Stimulated activated CD4-positive, alpha-beta T cell treated with anti-CD3 and anti-CD28 coated beads, Interleukin-4, amount 100 ng/mL, for 48 hours (primary cell): ENCODE measurements around the gene IMPA2.
"Not testable (repeated sequence)": the region's sequence is repeated elsewhere in the genome, so short reads cannot be mapped to it uniquely, and the experiment has no call there.

Source experiments
- DNase-seq, 2 donors: peaks; one replicate each; pipeline ENCODE4 v3.0.0-alpha.2; 2020; ENCODE audit warnings: low read depth in 2 of 2

The IMPA2 gene

DNA sequence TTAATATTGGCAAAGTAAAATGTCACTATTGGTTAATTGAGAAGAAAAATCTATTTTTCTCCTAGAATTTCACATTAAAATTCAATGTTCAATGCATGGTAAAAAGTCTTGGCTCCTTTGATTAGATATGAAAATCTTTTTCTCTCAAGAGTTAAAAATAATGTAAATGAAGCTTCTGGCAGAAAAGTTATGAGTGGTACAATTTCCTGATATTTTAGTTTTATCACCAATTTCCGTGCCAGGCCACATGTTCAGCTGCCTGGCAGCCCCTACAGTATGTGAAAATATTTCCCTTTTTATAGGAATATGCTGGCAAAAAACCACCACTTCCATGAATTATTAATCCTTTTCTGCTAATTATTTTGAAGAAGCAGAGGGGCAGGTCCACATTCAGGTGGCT, 89.8 kb downstream of the IMPA2 start:
- not testable (repeated sequence) for DNase-seq

GRCh38 chr18:12072996-12073395, 91.7 kb downstream of the IMPA2 start:
- DNase-seq = no peak

- DNase-seq = no peak
These were observed 93.4 kb downstream of the IMPA2 start for GRCh38 chr18:12074736-12075135.

DNA sequence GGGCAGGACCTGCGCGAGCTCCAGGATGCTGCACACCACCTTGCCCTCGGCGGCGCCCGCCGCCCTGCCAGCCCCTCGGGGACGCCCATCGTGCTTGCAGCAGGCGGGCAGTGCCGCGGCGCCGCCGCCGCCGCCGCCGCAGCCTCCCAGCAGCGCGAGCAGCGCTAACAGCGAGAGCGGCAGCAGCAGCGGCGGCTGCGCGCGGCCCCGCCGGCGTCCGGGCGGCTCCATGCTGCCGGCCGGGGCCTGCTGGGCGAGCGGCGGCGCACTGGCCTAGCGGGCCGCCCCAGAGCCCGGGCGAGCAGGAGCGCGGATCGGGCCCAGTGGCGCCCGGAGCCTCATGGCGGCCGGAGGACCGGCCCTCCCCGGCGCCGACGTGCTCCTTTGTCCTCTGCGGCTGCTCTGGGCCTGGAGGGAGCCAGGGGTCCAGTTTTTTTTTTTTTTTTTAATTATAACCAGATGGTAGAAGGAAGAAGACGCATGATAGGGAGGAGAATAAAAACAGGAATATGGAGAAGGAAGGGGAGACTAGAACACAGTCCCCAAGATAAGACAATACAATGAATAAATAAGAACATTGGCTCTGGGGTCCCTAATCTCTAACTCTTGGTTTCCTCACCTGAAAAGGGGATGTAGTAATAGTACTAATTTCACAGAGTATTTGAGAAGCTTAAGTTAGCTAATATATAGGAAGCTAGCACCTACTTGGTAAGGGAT, 95.3 kb downstream of the IMPA2 start:
- no peak for DNase-seq

DNA sequence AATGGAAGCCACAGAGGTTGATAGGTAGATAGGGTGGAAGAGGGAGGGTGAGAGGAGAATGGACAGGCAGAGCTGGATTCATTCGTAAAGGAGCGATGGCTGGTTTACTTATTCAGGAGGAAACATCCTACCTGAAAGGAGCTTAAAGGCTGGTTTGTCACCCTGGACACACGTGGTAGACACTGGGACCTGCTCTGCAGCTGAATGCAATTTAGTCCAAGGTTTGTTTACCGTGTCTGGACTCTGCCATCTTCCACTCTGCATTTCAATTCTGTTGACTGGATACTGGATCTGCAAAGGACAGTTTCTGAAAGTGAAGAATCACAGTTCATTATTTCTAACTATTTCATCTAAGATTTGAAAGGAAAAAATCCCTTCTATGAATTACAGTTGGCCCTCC, 96.7 kb downstream of the IMPA2 start:
- DNase-seq = not testable (repeated sequence)

DNA sequence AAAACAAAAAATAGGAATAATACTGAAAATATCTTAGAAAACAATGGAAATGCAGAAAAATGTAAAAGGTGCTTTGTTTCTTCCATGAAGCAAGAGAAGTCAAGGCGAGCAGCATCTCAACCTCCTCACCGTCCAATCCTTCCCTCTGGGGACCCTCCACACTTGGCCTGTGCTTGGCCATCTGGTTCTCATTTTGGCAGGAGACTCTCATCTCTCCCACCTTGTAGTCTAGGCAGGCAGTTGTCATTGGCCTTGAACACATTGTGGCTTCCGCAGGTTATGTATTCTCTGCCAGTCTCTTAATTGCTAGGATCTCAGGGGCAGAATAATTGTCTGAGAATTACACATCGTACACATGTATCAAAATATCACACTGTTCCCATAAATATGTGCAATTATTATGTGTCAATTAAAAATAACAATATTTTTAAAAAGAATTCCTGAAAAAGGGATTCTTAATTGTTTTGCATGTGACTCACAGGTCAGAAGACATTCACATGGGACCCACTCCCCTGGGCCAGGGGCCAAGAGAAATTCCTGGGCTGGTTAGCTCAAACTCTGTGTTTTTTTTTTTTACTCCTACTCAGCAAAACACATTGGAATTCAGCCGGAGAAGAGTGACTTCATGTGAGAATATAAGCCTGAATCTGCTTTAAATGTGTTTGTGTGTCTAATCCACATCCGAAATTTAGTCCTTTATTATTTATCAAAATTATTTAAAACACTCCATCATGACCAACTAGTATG, 98.4 kb downstream of the IMPA2 start:
- no peak for DNase-seq
